GM18868 (cell line): Measurements from ENCODE around the gene ADGRL3.

Experiments
- ATAC-seq: cut with Tn5 transposase; IDR thresholded peaks from one replicate; pipeline ENCODE4 v1.9.1; 2021; ENCODE audit warnings: mild to moderate bottlenecking, moderate library complexity; ENCODE audit not compliant: unreplicated experiment

ADGRL3 gene

GRCh38 chr4:61200187-61200915 lies at the start of gene ADGRL3:
TSS of gene ADGRL3 (plus strand) at chr4:61200326.
- ATAC-seq: no peak

DNA sequence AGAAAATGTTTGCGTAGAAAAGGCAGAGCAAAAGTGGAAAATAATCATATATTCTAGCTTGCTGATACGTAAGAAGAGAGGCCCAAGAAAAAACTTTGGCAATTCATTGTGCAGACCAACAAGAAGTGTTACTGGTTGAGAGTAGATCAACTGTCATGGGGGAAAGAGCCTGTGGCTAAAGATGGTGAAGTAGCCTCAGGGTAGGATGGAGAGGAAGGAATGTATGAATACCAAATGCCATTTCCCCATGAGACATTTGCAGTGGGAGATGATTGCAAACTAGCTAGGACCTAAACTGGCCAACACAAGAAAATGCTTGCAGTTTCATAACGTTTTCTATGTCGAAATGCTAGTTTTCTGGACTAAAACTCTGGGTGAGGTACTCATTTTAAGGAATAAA lies 47.7 kb upstream of the ADGRL3 start:
- ATAC-seq: no peak

DNA sequence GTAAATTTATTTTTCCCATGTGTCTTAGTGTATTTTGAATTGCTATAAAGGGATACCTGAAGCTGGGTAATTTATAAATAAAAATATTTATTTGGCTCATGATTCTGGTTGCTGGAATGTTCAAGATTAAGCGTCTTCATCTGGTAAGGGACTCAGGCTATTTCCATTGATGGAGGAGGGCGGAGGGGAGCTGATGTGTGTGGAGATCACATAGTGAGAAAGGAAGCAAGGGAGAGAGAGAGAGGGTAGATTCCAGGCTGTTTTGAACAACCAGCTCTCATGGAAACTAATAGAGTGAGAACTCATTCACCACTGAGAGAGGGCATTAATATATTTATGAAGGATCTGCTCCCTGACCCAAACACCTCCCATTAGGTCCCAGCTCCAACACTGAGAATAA lies 39.6 kb upstream of the ADGRL3 start:
- ATAC-seq: no peak

DNA sequence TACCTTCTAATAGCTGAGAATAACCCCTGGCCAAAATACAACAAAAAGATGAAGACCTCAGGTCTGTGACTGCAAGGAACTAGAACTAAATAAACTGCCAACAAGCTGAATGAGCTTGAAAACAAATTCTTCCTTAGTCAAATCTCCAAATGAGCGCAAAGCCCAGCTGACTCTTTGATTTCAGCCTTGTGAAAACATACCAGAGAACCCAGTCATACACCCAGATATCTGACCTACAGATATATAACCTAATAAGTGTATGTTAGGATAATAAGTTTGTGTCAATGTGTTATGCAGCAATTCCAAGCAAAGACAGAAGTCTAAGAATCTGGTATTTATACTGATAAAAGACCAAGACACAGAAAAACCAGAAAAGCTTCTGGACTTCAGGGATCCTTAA lies 38.0 kb upstream of the ADGRL3 start:
- no peak for ATAC-seq

- no peak for ATAC-seq
Observed at GRCh38 chr4:61173799-61174198, 26.3 kb upstream of the ADGRL3 start.

DNA sequence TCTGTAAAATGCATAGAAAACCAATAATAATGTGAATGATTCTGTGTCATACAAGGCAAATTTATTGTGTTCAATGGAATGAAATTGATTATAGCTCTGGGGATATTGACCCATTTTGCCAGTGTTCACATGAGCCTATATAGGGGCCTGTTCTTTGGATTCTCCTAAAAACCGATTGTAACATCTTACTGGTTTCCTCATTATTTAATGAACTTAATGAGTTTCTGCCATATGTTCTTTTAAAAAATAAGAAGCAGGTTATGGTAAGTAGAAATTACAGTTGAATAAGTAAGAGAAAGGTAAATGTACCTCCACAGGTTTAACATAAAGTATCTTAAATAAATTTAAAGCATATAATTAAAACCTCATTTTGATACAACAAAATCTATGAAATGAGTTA lies 24.6 kb upstream of the ADGRL3 start:
- ATAC-seq: no peak

DNA sequence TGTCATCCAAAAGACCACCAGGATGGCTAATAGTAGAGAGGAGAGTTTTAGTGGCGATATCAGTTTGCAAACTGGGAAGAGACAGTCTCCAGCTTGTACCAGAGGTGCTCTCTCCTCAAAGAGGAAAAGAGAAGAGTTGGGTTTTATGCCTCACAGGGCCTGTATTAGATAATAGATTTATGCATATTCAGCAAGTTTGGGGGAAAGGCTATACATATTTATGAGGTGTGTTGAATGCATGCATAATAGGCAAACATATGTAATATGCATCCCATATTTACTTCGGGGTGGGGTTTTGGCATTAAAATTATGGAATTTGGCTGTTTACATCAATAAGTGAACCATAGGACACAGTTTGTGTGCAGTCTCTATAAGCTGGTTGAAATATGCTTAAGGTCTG lies 22.8 kb upstream of the ADGRL3 start:
- no peak for ATAC-seq

- no peak for ATAC-seq
Observed at GRCh38 chr4:61180405-61180804, 19.7 kb upstream of the ADGRL3 start.

- no peak for ATAC-seq
Observed at GRCh38 chr4:61182915-61183314, 17.2 kb upstream of the ADGRL3 start.

DNA sequence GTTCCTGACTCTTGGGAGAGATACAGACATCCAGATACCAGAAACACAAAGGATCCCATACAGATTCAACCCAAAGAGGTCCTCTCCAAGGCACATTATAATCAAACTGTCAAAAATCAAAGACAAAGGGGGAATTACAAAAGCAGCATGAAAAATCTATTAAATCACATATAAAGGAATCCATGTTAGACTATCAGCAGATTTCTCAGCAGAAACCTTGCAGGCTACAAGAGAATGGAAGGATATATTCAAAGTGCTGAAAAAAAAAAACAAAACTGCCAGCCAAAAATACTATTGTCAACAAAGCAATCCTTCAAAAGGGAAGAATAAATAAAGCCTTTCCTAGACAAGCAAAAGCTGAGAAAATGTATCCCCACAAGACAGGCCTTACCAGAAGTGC lies 14.8 kb upstream of the ADGRL3 start:
- no peak for ATAC-seq

GRCh38 chr4:61192392-61192791 lies 7.7 kb upstream of the ADGRL3 start:
- ATAC-seq: no peak

- ATAC-seq: no peak
Observed at GRCh38 chr4:61193863-61194262, 6.3 kb upstream of the ADGRL3 start.

DNA sequence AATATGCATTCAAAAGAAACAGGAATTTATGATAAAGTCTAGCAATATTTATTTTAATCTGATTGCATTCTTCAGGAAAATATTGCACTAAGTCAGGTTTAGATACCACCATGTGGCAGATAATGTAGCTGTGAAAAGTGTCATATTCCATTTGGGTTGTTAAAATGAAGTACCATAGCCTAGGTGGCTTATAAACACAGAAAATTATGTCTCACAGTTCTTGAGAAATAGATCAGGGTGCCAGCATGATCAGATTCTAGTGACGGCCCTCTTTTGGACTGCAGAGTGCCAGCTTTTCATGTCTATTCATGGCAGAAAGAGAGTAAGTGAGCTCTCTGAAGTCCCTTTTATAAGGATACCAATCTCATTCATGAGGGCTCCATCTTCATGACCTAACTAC lies 5.6 kb upstream of the ADGRL3 start:
- no peak for ATAC-seq

DNA sequence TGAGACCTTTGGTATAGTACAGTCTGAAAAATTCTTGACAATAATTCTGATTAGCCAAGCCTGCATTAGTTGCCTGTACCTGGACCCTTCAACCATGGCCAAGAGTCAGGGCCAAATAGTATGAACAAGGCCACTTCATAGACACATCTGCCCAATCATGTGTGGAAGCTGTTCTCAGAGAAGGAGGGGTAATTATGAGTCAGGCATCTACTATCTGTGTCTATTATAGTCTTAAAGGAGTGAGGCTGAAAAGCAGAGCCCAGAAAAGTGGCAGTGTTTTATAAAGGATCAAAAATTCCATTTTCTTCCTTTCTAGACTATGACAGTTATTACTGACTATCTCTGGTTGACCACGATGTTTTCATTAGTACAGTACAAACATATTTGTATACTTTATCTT lies 5.0 kb upstream of the ADGRL3 start:
- no peak for ATAC-seq

- ATAC-seq: no peak
Observed at GRCh38 chr4:61198686-61199085, 1.4 kb upstream of the ADGRL3 start.

DNA sequence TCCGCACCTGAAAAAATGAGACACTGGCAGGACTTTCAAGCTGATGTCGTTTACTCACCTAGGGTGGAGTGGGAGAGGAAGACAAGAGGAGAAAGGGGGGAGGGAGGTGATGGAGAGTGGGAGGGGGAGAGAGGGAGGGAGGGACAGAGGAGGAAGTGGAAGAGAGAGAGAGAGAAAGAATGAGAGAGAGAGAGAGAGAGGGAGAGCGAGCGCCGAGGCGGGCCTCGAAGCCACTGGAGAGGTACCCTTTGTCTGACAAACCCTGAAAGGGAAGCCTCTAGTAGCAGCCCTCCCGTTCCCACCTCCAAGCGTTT lies 296 bp upstream of the ADGRL3 start:
- no peak for ATAC-seq

GRCh38 chr4:61200916-61201526 lies 895 bp downstream of the ADGRL3 start:
- ATAC-seq: no peak

GRCh38 chr4:61201561-61201960 lies 1.4 kb downstream of the ADGRL3 start:
- ATAC-seq: no peak

DNA sequence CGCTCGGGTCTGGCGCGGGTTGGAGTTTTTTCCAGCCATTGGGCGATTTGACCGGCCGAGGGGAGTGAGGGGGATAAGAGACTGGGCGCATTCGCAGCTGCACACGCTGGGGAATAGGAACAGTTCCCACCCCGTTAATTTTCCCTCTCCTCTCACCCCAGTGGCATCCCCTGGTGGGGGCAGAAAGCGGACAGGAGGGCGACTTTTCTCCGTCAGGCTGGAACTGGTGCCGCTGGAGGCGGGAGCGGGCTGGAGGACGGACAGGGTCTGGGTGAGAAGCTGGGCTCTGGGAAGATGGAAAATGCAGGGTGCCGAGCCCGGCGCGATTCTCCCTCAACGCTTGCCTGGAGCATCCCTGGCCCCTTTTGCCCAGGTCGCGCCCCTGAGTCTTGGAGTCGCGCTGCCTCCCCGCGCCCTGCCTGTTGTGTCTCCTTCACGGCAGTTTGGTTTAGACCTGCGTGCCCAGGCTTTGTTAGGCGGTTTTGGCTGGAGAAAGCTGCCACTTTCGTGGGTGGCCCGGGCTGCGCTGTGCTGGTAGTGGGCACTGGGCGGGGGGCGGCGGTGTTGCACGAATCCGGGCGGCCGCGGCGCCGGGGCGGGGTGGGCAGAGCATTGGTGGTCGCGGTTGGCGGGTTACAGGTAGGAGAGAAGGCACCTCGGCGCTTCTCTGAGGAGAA lies 2.0 kb downstream of the ADGRL3 start:
- ATAC-seq: no peak

GRCh38 chr4:61202638-61203435 lies 2.7 kb downstream of the ADGRL3 start:
- no peak for ATAC-seq

DNA sequence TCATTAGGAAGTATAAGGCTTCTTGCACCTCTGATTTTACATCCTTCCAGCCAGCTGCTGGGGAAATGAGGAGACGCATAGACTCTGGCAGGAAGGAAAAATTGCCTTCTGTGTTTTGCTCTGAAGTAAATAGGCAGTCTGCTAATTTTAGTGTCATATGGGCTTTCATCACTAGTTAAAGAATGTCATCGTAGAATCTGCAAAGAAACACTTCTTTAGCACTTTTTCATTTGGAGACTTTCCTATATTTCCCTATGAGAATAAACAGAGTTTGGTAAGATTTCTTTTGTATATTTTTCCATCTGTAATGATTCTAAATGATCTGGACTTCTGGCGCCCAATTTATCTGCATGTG lies 3.3 kb downstream of the ADGRL3 start:
- no peak for ATAC-seq
